ENCODE data around the gene SEZ6L.

DNA sequence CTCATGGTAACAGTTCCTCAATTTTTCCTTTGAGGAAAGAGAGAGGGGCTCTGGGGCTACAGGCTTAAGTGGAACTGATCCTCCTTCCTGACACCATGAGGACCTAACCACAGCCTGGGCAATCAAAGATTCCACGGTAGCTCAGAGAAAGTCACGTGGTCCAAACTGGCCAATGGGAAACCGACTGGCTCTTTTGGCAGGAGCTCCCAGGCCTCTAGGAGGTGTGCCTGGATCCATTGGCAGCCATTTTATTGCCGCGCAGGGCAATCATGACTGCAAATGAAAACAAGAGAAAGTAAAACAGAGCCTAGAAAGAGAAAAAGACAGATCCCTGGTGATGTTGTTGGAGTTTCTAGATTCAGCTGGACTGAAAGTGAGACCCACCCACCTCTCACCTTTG, 232.5 kb downstream of the SEZ6L start:
- TF ChIP-seq, protein P1, sequence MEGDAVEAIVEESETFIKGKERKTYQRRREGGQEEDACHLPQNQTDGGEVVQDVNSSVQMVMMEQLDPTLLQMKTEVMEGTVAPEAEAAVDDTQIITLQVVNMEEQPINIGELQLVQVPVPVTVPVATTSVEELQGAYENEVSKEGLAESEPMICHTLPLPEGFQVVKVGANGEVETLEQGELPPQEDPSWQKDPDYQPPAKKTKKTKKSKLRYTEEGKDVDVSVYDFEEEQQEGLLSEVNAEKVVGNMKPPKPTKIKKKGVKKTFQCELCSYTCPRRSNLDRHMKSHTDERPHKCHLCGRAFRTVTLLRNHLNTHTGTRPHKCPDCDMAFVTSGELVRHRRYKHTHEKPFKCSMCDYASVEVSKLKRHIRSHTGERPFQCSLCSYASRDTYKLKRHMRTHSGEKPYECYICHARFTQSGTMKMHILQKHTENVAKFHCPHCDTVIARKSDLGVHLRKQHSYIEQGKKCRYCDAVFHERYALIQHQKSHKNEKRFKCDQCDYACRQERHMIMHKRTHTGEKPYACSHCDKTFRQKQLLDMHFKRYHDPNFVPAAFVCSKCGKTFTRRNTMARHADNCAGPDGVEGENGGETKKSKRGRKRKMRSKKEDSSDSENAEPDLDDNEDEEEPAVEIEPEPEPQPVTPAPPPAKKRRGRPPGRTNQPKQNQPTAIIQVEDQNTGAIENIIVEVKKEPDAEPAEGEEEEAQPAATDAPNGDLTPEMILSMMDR (IDR thresholded peaks at IDR 0.05) = no peak
- TF ChIP-seq POLR2A (IDR thresholded peaks at IDR 0.05) (no peak), EP300 (IDR thresholded peaks at IDR 0.05) (no peak)

All from ovary (tissue), 3 donors.